Measurements from ENCODE around the gene HPS6.
"Not testable (repeated sequence)": the region's sequence is repeated elsewhere in the genome, so short reads cannot be mapped to it uniquely, and the experiment has no call there.

The HPS6 gene

DNA sequence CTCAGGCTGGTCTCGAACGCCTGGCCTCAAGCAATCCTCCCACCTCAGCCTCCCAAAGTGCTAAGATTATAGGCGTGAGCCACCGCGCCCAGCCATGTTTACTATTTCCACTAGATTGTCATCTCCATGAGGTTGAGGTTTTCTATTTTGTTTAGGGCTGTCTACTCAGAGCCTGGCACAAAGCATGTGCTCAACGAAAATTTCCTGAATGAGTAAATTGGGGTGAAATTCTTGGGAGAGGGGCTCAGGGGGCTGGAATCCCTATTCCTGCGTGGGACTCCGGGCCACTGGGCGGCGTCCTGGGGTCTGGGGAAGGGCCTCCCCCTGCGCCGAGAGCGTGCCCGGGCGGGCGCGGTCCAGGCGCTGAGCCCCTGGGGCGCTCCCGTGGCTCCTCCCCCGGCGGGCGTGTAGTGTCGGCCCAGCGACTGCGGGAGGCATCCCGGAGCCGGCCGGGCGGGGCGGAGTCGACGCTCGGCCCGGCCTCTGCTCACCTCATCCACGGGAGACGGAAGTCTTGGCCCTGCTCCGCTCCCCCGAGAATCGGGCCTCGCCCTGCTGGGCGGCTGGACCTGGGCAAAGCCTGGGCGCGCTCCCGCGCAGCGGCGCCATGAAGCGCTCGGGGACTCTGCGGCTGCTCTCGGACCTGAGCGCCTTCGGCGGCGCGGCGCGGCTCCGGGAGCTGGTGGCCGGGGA lies at the start of gene HPS6:
Gene HPS6 (plus strand): TSS at position 482 of the 693 bp plus-strand sequence. CDS start 126 bp downstream, at position 608.
- peak; percentile 66 to 76 for DNase-seq (ENCODE audit: low read depth in 2 of 2)

DNA sequence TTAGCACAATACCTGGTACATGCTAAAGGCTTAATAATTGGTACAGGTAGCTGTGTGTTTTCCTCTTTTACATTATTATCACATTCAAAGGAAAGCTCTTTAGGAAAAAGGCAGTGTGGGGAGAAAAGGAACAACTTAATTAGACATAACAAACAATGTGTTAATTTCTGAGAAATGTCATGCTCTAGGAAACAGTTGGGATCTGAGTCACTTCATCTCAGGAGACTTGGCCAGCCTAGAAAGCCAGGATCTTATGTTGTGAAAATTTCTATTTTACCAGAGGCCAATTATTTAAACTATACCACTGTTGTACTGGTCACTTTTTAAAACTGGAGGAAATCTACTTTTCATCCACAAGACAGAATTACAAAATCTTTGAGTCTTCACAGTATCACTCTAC lies 48.7 kb upstream of the HPS6 start:
- DNase-seq (ENCODE audit: low read depth in 2 of 2), result no peak

DNA sequence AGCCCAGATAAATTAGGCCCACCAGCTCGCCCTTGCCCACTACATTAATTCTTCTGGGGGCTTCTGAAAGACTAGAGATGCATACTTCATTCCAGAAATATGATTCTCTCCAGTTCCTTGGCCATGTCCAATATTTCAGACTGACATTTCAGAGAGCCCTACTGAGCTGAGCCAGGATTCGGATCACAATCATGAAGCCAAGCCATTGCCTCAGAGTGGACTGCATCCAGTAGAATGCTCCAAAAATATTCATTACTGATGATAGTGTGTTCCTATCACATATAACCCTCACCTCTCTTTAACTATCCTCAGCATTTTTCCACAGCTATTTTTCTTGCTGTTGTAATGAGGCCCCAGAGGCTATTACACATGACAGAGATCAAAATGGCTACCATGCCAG lies 47.9 kb upstream of the HPS6 start:
- no peak for DNase-seq (ENCODE audit: low read depth in 2 of 2)

DNA sequence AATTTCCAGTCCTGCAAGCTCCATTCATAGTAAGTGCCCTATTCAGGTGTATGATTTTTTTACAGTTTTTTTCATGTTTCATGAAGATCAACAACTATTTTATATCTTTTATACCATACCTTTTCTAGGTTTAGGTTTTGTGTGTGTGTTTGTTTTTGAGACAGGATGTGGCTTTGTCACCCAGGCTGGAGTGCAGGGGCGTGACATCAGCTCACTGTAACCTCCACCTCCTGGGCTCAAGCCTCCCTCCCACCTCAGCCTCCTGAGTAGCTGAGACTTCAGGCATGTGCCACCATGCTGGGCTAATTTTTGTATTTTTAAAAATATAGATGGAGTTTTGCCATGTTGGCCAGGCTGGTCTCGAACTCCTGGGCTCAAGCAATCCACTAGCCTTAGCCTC lies 44.2 kb upstream of the HPS6 start:
- DNase-seq (ENCODE audit: low read depth in 2 of 2), result no peak

DNA sequence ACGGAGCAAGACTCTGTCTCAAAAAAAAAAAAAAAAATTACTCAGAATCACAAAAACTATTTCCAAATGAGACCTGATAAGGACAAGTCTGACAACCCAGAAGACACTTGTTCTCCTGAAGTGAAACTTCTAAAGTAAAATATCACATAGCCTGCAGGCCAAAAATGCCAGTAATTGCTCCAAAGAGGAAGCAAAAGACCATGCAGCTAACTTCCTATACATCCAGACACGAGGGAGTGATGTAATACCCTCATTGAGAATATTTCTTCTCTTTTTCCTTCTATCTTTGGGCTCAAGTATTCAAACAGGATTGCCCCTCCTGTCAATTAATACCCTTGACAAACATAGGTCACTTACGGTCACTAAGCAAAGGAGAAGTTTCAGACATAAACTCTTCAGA lies 40.4 kb upstream of the HPS6 start:
- DNase-seq (ENCODE audit: low read depth in 2 of 2), result no peak

DNA sequence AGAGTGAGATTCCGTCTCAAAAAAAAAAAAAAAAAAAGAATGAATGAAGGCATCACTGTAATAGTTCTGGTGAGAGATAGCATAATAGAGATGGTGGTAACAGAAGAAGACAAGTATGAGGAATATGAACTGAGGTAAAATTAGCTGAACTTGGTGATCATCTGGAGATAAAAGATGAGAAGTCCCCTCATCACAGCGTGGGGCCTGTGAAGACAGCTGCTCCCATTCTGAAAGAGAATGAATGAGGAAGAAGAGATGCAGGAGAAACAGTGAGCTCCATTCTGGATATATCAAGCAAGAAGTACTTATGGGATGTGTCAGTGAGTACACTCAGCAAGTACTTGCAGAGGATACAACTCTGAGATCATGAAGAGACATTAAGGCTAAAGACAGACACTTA lies 37.9 kb upstream of the HPS6 start:
- DNase-seq (ENCODE audit: low read depth in 2 of 2), result no peak

DNA sequence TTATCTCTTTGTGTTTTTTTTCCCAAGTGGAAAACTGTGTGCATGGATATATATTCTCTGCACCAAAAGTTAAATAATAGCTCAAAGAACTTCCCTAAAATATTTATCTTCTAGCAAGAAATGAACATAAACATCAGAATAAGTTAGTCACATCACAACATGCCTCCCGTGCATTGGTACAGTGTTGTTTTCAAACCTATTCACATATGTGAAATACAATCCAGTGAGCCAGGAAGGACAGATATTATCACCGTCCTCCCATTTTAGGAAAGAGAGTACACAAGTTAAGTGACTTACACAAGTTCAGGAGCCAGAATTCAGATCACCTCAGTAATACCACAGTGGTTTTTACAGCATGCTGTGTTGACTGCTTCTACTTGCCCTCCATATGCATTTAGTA lies 31.4 kb upstream of the HPS6 start:
- no peak for DNase-seq (ENCODE audit: low read depth in 2 of 2)

DNA sequence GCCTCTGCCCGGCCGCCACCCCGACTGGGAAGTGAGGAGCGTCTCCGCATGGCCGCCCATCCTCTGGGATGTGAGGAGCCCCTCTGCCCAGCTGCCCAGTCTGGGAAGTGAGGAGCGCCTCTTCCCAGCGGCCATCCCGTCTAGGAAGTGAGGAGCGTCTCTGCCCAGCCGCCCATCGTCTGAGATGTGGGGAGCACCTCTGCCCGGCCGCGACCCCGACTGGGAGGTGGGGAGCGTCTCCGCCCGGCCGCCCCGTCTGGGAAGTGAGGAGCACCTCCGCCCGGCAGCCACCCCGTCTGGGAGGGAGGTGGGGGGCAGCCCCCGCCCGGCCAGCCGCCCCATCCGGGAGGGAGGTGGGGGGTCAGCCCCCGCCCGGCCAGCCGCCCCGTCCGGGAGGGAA lies 29.3 kb upstream of the HPS6 start:
- DNase-seq (ENCODE audit: low read depth in 2 of 2), result not testable (repeated sequence)

DNA sequence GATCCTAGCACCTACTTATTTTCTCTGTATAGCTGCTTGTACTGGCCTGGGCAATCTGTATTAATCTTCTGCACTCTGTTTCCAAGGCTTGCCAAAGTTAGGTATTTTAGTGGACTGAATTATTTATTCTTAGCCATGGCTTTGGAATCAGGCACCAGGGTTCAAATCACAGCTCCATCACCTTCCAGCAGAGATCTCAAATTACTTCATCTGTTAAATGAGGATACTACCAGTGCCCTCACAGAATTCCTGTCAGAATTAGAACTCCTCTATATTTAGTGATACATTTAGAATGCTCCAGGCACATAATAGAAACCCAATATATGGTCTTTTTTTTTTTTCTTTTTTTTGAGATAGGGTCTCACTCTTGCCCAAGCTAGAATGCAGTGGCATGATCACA lies 26.7 kb upstream of the HPS6 start:
- DNase-seq (ENCODE audit: low read depth in 2 of 2), result no peak

DNA sequence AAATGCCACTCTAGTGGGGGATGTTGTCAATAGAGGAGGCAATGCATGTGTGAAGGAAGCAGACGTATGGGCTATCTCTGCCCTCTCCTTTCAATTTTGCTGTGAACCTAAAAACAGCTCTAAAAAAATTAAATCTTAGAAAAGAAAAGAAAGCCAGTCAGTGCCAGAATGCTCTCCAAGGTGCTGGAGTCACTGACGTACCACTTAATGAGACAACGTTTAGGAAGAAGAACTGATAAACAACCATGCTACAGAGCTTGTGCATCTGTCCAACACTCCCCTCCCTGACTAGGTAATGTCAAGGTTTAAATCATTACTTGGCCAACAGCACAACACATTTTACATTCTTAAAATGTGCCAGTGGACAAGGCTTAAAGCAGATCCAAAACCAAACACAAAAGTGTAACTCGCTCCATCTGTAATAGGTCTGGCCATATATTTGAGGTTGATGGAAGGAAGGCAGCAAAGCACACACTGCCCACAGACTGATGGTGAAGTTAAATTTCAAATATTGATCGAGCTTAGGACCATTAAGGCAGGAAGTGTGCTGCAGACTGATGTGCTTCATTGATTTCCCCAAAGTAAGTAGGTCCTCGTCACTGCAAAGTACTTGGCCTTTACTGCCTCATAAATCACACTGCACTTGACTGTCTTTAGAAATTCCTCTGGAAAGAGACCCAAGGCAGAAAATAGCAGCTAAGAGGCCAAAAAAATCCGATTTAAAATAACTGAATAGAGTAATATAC lies 24.7 kb upstream of the HPS6 start:
- no peak for DNase-seq (ENCODE audit: low read depth in 2 of 2)

DNA sequence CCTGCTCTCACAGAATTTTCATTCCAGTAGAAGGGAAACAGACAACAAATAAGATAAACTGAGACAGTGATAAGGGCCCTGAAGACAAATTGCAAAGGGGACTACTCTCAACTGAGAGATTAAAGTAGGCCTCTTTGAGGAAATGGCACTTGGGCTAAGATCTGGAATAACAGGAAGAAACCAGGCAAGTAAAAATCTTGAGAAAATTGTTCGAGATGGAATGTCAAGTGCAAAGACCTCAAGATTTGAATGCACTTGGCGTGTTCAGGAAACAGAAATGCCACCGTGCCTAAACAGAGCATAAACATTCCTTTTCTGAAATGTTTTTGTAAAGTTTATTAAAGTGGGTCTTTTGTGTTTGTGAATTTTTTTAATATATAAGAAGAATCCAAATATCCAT lies 19.9 kb upstream of the HPS6 start:
- no peak for DNase-seq (ENCODE audit: low read depth in 2 of 2)

DNA sequence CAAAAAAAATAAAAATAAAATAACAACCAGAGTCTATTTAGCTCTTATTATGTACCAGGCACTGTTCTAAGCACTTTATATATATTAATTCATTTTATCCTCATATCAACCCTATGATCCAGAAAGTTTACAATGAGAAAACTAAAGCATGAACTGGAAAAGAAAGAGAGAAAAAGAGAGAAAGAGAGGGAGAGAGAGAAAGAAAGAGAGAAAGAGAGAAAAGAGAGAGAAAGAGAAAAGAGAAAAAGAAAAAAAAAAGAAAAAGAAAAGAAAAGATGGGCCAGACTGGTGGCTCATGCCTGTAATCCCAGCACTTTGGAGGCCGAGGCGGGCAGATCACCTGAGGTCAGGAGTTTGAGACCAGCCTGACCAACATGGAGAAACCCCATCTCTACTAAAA lies 19.1 kb upstream of the HPS6 start:
- DNase-seq (ENCODE audit: low read depth in 2 of 2), result no peak

DNA sequence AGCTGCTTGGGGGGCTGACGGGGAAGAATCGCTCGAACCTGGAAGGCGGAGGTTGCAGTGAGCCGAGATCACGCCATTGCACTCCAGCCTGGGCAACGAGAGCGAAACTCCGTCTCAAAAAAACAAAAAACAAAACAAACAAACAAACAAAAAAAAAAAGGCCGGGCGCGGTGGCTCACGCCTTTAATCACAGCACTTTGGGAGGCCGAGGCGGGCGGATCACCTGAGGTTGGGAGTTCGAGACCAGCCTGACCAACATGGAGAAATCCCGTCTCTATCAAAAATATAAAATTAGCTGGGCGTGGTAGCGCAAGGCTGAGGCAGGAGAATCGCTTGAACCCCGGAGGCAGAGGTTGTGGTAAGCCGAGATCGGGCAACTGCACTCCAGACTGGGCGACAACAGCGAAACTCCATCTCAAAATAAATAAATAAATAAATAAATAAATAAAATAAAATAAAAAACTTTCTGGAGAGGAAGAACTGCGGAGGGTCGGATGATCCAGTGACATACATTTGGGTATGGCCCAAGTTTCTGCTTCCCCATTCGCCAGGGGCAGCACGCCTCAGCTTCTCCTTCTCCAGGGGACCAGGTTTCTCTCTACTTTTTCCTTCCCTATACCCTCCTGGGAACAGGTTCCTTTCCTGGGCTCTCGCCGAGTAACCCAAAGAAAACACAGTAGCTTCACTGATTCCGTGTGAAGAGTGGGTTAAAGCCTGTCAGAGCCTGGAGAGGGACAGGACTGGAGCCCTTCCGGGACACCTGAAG lies 10.1 kb upstream of the HPS6 start:
- not testable (repeated sequence) for DNase-seq (ENCODE audit: low read depth in 2 of 2)

DNA sequence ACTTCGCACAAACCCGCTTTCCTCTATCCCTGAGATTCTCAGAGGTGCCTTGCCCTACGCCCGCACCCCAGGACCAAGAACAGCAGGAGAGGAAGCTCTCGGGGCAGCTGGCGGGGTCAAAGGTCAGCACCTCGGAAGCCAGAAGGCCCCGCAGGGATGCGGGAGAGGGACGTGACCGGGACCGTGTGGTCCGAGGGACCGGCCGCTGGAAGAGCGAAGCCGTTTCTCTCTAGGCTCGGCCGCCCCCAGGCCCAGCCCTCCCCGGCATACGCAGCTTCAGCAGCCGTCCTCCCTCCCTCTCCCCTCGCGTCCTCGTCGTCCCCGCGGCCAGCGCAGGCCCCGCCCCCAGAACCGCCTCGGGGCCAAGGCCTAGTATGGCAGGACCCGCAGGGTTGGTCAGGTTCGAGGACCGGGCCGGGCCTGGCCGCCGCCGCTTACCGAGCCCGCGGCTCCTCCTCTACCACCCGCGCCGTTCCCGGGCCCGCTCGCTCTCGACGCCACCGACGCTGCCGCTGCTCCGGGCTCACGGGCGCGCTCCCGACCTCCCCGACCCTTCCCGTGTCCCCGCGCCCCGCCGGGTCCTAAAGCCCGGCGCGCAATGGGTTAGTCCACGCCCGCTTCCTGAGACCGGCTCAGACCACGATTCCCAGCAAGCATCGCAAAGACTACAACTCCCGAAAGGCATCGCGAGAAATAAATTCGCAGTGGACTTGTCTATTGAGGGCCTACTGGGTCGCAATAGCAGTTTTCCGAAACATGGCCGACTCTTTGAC lies 9.3 kb upstream of the HPS6 start, which contains the start of gene ARMH3:
Gene ARMH3 (minus strand): TSS at position 527 of the 773 bp plus-strand sequence. CDS start 16,059 bp downstream, outside the sequence.
- DNase-seq (ENCODE audit: low read depth in 2 of 2), result peak; percentile 64 to 70

DNA sequence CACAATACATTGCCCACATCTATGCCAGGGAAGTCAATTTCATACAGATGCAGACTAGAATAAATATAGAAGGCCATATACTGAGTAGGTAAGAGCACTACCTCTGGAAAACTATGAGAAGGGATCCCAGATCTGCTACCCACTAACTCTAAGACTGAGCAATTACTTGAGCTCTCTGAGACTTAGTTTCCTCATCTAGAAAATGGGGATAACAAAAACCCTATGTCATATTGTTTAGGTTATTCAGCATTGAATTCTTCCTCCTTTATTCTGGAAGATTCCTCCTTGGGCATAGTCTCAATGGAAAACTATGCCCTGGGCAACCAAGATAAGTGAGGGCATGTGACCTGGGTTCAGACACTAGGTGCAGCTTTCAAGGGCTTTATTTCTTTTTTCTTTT lies 5.2 kb upstream of the HPS6 start:
- no peak for DNase-seq (ENCODE audit: low read depth in 2 of 2)

DNA sequence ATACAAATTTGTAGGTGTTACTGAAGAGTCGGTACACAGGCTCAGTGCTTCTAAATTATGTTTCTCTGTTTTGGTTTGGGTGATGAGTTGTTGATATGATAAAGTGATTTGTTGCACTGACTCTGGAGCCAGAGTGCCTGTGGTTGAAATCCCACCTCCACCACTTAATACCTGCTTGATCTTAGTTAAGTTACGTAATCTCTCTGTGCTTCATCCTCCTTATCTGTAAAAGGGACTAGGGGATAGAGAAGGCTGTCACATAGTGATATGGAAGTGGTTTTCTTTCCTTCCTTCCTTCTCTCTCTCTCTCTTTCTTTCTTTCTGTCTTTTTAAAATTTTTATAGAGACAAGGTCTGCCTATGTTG lies 664 bp upstream of the HPS6 start:
- no peak for DNase-seq (ENCODE audit: low read depth in 2 of 2)

DNA sequence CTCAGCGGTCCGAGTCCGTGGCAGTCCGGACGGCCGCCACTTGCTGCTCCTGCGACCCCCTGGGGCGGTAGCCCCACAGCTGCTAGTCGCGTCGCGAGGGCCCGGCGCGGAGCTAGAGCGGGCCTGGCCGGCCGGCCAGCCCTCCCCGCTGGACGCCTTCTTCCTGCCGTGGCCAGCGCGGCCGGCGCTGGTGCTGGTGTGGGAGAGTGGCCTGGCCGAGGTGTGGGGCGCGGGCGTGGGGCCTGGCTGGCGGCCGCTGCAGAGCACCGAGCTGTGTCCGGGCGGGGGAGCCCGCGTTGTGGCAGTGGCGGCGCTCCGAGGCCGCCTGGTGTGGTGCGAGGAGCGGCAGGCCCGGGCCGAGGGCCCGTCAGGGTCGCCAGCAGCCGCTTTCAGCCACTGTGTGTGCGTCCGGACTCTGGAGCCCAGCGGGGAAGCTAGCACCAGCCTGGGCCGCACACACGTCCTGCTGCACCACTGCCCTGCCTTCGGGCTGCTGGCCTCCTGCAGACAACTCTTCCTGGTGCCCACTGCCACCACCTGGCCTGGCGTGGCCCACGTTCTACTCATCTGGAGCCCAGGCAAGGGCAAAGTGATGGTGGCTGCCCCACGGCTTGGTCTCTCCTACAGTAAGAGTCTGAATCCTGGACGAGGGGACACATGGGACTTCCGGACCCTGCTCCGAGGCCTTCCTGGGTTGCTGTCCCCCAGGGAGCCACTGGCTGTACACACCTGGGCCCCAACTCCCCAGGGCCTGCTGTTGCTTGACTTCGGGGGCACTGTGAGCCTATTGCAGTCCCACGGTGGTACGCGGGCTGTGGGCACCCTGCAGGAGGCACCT lies 631 bp downstream of the HPS6 start:
- no peak for DNase-seq (ENCODE audit: low read depth in 2 of 2)

DNA sequence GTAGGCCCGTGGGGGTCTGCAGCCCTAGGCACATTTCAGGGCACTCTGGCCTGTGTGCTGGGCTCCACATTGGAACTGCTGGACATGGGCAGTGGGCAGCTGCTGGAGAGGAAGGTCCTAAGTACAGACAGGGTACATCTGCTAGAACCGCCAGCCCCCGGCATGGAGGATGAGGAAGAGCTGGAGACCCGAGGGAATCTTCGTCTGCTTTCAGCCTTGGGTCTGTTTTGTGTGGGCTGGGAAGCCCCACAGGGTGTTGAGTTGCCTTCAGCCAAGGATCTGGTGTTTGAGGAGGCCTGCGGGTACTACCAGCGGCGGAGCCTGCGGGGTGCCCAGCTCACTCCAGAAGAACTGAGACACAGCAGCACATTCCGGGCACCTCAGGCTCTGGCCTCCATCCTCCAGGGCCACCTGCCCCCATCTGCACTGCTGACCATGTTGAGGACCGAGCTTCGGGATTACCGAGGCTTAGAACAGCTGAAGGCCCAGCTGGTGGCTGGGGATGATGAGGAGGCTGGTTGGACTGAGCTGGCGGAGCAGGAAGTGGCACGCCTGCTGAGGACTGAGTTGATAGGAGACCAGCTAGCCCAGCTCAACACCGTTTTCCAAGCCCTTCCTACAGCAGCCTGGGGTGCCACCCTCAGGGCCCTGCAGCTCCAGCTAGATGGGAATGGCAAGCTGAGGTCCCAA lies 1.4 kb downstream of the HPS6 start:
- no peak for DNase-seq (ENCODE audit: low read depth in 2 of 2)

DNA sequence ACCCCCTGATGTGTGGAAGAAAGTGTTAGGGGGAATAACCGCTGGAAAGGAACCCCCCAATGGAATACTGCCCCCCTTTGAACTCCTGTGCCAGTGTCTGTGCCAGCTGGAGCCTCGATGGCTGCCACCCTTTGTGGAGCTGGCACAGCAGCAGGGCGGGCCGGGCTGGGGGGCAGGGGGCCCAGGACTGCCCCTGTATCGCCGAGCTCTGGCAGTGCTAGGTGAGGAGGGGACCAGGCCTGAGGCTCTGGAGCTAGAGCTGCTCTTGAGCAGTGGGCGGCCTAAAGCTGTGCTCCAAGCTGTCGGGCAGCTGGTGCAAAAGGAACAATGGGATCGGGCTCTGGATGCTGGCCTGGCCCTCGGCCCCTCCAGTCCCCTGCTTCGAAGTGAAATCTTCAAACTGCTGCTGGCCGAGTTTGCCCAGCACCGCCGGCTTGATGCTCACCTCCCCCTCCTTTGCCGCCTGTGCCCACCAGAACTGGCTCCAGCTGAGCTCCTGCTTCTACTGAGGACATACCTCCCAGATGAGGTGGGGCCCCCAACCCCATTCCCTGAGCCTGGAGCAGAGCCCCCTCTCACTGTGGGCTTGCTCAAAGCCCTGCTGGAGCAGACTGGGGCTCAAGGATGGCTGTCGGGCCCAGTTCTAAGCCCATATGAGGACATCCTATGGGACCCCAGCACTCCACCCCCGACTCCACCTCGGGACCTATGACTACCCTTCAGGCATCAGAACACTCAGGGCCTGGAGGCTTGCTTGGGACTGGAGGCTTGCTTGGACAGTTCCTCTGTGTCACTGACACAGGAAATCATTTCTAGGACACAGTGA lies 2.2 kb downstream of the HPS6 start:
- no peak for DNase-seq (ENCODE audit: low read depth in 2 of 2)

DNA sequence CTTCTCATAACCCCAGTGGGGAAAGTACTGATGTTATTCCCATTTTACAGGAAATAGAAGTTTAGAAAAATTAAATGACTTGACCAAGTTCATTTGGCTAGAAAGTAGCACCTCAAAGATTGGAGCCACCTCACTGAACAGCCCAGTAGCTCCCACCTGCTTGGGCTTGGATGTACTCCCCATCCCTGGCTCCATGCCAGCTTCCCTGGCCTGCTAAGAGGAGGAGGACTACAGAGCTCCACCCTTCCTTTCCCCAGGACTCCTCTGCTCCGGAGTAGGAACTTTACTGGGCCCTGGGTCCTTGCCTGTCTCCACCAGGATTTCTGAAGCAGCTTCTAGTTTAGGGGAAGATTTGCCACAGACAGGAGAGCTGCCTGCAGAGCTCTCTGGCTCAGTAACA lies 3.1 kb downstream of the HPS6 start:
- no peak for DNase-seq (ENCODE audit: low read depth in 2 of 2)

Data from stimulated activated CD4-positive, alpha-beta T cell treated with anti-CD3 and anti-CD28 coated beads, Interleukin-1b, Interleukin-23, amount 100 ng/mL, for 1 hour (primary cell).